GM21717 (cell line): ENCODE results near the gene KLHL25.

Experiments used
- ATAC-seq: cut with Tn5 transposase; IDR thresholded peaks from one replicate; pipeline ENCODE4 v1.9.1; 2021; ENCODE audit warnings: mild to moderate bottlenecking, moderate library complexity; ENCODE audit not compliant: unreplicated experiment

KLHL25 gene

DNA sequence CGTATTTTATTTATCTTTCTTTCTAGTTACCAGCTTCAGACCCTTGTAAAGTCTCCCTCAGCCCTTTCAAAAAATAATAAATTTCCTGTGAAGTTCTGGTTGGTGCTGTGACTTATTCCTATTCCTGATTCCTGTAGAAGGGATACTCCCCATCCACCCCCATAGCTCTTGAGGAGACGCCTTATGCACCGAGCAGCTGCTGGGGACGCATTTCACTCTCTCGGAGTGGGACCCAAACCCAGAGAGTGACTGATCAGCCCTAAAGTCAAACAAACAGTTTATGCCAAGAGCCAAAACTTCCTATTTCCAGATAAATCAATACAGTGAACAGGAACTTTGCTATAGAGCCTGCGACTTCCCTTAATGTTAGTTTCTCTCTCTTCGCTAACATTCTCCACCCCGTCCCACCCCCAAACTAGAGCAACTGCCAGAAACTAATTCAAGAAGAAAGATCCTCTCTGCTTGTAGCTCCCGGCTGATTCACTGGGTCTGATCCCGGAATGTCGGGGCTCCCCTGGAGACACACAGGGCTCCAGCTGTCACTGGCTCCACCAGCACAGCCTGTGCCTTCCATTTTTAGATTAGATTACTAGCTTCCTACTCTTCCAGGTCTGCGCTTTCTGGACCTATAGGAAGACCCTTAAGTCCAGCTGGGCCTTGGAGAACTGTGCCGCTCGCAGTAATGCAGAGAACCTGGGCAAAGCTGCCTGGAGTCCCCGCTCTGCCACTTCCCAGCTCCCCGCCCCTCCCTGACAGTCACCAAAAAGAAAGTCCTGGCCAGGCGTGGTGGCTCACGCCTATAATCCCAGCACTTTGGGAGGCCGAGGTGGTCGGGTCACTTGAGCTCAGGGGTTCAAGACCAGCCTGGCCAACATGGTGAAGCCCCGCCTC is 45.2 kb downstream of the KLHL25 start:
- no peak for ATAC-seq

DNA sequence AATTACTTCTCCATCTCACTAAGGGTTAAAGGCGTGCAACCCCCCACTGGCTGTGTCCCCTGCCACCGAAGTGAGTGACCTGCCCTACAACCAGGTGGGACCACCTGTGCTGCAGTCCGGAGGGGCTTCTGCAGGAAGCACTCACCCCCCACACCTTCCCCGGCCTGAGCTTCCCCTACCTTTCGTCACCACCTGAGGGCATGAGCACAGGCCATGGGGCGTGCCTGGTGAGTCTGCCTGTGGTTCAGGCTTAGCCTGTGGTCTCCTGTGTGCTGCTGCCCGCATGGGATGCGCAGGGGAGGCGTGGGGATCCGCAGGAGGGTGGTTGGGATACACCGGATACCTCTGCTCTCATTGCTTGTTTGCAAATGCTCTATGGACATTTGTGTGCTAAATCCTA is 46.0 kb downstream of the KLHL25 start:
- ATAC-seq, result no peak

DNA sequence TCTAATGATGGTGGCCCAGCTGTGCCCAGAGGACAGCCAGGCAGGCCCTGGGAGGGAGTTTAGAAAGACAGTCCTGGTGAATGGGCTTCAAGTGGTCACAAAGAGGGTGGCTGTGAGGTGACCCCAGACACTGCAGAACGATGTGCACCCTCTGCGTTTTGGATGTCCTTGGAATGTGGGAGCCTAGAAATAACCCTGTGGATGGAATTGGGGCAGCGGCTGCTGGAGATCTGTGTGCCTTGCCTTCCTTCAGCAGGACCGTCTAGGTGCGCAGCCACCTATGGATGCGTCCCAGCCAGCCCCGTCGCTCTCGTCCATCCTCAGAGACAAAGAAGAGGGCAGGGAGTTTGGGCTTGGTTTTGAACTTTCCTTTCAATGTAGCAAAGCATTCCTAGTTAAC is 46.5 kb downstream of the KLHL25 start:
- no peak for ATAC-seq

DNA sequence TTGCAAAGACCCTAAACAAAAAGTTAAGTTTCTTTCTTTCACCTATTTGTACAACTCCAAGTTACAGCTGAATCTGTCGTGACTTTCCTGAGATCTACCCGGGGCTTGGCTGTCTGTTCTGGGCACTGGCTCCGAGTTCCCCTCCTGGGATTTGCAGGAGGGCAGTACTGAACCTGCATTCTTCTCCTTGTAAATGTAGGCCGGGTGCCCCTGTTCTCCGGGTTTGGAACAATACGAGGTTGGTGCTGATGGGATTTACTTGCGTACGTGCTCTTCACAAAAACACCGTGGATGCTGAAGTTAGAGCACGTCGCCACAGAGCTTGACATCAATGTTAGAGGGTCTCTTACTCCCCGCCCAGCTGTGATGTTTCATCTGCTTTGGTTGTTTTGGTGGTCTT is 48.1 kb downstream of the KLHL25 start:
- ATAC-seq, result no peak

DNA sequence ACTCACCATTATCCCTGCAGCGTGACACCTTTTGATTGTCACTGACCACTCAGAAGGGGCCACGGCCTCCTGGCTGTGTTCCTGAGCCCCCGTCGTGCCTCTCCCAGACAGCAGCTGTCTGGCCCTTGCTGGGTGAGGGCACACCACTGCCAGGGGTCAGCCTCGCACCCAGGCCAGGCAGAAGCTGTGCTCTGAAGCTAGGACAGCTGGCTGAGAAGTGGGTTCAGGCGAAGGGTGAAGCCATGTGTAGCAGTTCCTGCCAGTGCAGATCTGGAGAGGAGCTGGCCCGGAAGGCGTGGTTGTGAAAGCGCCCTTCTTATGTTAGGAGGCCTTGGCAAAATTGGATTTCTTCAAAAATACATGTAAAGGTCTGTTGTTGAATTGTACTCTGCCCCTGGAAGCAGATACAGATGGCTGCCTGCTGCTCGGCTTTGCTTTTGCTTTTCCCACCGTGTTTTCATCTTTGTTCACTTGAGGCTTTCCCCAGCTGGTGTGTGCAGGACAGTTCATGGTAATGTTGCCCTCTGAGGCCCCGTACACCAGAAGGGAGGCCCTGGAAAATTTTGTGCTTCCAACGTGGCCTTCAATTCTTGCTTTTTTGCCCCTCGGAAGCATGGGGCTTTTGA is 49.1 kb downstream of the KLHL25 start:
- ATAC-seq, result no peak

DNA sequence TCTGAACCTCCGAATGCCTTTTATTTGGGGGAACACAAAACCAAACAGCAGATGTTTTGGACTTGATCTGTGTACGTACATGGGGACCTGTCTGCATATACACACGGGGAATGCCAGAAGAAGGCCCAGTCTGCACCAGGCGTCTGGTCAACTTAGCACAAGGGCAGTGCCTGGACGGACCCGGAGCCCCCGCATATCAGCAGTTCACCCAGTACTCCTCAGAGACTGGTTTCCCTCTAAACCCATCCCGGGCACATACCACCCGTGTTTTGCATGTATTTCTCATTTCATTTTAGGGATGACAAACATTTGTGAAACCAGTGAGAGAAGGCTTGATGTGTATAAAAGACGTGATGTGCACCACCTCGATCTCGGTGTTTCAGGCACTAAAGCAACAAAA is 49.7 kb downstream of the KLHL25 start:
- ATAC-seq, result no peak

DNA sequence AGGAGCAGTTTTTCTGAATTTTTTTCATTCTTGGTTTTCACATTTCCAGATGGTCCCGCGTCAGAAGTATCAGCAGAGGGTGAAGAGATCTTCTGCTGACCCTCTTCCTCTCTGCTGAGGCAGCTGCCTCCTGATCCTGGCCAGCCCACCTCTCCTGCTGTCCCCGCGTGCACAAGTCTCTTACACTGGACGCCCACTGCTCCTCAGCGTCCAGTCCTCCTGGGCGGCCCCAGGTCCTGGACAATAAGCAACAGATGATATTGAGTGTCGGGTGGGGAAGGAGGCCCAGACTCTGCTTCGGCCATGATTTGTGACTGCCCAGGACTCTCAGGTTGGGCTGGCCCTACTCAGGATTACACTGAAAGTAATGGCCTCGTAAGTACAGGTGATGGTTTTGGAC is 50.1 kb downstream of the KLHL25 start:
- no peak for ATAC-seq

DNA sequence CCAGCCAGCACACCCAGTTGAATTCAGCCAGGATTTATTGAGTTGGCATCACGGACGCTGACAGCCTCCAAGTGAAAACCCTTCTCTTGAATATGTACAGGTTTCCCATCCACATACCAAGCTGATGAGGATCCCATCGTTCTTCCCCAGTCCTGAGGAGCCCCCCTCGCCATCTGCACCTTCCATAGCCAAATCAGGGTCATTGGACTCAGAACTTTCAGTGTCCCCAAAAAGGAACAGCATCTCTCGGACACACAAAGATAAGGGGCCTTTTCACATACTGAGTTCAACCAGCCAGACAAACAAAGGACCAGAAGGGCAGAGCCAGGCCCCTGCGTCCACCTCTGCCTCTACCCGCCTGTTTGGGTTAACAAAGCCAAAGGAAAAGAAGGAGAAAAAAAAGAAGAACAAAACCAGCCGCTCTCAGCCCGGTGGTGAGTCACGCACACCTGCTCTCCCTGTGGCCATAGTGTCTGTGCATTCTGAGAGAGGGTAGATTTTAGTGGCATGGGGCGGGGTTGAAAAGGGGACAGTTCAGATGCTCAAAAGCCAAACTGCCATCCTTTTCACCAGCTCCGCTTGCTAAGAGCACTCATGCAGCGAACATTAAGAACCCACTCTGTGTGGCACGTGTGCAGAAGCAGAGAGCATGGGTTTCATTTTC is 51.2 kb downstream of the KLHL25 start:
- no peak for ATAC-seq

DNA sequence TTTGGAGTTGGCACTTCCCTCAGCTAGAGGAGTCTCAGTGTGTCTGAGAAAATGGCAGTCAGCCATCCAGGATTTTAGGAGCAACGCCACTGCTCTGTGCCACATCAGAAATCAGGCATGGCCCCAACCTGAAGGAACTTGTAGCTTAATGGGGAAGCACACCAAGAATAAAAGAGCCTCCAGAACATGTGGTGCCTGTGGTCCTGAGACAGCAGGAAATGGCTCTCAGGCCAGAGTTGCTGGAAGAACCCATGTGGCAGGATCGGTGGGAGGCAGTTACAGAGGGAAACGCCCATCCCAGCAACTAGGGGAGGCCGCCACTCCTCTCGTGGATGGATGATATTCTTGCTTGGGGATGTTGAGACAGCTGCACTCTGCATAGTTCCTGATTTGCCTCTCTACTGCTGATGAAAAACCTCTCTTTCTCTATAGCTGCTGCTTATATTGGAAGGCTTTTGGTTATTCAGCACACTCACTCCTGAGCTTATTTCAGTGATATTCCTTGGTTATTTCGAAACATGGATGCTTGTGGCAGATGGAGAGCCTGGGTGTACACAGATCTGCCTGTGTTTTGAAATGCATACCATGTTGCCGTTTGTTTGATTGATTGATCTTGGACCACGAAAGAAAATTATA is 52.4 kb downstream of the KLHL25 start:
- no peak for ATAC-seq

DNA sequence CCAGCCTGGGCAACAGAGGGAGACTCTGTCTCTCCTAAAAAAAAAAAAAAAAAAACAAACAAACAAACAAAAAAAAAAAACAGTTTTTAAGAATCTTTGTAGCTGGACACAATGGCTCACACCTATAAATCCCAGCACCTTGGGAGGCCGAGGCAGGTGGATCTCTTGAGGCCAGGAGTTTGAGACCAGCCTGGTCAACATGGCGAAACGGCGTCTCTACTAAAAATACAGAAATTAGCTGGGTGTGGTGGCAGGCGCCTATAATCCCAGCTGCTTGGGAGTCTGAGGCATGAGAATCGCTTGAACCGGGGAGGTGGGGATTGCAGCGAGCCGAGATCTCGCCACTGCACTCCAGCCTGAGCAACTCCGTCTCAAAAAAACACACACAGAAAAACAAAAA is 53.1 kb downstream of the KLHL25 start:
- ATAC-seq, result no peak

DNA sequence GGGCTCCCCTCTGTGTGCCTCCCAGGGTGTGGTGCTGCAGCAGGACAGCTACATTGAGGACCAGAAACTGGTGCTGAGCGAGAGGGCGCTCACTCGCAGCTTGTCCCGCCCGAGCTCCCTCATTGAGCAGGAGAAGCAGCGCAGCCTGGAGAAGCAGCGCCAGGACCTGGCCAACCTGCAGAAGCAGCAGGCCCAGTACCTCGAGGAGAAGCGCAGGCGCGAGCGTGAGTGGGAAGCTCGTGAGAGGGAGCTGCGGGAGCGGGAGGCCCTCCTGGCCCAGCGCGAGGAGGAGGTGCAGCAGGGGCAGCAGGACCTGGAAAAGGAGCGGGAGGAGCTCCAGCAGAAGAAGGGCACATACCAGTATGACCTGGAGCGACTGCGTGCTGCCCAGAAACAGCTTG is 53.7 kb downstream of the KLHL25 start:
- no peak for ATAC-seq

DNA sequence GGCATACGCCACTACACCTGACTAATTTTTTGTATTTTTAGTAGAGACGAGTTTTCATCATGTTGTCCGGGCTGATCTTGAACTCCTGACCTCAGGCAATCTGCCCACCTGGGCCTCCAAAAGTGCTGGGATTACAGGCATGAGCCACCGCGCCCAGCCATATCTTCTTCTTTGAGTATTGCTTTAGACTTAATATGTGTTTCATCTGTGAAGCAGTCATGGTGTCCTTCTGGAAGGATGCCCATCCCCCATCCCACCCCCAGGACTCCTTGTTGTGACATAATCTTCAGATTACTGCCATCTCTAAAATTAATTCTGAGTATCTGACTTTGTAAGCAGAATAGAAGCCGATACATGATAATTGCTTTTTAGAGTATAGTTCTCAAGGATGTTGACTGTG is 57.7 kb downstream of the KLHL25 start:
- ATAC-seq, result no peak

DNA sequence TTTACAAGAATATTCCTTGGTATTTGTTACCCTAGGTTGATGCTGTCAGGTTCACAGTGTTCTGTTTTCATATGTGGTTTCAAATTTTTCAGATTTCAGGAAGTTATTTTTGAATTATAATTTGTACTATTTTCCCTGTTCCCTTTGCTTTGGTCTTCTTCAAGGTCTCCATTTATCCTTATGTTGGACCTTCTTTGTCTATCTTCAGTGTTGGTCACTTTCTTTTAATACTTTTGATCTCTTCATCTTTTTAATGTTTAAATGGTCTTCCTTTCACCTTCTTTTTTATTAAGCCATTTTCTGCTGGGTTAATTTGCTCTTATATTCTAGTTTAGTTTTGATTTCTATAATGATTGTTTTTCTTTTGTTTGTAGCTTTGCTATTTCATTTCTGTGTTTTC is 61.3 kb downstream of the KLHL25 start:
- no peak for ATAC-seq

DNA sequence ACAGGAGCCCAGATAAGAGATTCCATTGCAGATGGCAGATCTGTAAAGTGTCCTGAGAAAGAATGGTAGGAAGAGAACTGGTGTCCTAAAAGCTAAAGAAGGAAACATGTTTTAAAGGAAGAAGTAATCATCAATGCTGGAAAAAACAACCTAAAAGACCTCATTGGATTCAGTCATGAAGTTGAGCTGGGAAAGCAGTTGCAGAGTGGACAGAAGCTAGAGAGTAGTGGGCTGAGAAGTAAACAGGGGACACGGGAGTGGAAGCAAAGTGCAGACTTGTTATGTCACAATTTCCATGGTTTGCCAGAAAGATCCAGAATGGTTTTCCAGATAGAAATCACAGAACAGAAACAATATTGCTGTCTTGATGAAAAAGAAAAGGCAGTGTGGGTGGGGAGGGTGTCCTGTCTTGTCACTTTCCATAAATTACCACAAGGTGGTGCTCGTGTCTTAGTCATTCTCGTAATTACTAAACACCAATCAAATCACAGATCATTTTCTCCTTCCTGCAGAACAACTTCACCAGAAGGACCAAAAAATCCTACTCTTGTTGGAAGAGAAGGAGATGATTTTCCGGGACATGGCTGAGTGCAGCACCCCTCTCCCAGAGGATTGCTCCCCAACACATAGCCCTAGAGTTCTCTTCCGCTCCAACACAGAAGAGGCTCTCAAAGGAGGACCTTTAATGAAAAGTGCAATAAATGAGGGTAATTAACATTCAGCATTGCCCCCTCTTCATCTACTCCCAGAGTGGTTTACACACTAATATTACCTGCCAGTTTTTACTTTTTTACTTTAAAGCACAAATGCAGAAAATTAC is 64.5 kb downstream of the KLHL25 start:
- ATAC-seq, result no peak

DNA sequence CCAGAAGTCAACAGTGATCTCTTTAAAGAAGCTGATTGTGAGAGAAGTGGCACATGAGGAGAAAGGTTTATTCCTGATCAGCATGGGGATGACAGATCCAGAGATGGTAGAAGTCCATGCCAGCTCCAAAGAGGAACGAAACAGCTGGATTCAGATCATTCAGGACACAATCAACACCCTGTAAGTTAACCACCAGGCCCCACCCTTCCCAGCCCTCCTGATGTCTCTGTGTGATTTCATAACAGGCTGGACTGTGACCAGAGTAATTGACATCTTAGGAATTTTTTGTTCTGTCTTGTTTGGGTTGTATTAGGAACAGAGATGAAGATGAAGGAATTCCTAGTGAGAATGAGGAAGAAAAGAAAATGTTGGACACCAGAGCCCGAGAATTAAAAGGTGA is 67.7 kb downstream of the KLHL25 start:
- no peak for ATAC-seq

DNA sequence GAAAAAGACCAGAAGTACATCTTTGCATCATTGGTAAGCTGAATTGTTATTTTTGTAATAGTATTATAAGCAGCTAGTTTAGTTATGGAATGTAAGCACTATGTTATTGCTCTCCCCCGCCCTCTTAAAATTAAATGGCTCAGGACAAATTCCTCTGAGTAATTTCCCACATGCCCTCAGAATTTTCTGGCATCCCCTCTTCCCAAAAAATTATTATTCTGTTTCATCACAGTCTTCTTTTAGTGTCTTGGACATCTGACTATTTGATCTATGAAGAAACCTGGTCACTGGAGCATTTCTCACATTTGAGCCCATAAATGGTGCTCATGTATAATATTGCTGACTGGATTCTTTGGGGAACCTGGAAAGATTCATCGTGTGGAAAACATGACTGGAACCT is 68.3 kb downstream of the KLHL25 start:
- no peak for ATAC-seq

DNA sequence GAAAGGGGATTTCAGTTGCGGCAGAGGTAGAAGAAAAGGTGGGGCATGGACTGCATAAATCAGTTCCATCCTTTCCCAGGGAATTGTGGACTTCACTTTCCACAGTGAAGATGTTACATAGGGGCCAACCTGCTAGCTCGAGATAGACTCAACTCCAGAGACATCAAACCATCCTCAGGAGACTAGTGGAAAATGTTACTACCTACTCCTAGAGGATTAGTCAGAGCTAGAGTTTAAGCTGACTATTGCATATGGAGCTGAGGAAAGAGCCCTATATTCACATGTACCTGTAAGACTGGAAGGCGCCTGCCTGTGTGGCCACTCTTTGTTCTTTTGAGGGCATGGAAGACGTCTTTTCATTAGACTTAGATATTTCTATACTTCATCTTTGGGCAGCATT is 69.2 kb downstream of the KLHL25 start:
- no peak for ATAC-seq

DNA sequence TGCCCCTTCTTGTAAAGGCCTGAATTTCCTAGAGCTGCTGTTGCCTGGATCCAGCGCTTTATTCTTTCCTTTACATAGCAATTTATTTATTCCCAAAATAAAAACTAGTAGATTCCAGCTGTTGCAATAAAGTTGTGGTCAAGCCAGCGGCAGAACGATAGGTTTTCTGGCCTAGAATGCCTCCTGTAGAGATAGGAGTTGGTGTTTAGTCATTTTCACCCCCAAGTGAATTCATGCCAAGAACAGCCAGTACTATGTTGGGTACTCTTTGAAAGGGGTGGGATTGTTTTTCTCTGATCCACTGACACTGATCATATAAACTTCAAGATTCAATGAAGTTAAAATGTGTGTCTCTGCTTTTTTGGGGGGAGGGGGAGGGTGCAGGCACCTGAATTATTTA is 69.7 kb downstream of the KLHL25 start:
- no peak for ATAC-seq

DNA sequence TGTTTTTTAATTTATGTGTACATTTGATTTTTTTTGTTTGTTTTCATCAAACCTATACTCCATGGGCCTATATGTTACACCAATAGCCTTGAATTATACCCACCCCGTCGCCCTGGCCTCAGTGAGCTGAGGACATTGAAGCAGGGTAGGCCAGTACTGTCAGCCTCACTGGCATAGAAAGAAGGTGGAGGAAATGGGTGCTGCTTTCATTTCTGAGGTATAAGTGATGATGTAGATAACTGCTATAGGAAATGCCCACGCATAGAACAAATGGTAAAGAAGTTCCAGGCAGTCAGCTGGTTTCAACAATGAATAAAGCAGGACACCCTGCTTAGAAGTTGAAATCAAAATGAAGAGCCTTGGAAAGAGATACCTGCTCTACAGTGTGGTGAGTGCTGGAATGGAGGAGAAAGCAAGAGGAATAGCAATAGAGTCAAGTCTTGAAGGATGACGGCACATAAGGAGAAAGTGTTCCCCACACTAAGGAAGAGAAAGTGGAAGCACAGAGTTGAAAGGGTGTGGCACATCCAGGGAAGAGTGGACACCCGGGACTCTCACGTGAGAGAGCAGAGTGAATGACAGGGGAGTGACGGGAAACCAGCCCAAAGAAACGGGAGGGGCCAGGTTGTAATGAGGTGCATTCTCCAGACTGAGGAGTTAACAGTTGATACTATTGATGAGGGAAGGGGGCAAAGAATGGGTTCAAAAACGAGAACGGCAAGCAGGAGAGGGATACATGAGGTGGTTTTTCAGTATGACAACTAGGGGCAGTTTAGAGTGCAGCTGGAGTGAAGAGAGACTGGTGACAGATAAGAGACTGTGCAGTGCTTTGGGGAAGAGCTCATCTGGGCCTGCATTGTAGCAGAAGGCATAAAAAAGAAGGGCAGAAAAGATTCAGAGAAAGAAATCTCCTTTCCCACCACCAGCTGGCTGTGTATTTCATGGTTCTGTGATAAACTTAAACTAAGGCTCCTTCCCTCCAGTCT is 70.5 kb downstream of the KLHL25 start:
- ATAC-seq, result no peak
